Trophoblast cell (in vitro differentiated cells and primary cell): Measurements from ENCODE around the gene TNIK.

Experiments used
- DNase-seq, 2 donors: peaks; one replicate each; pipeline ENCODE4 v3.0.0-alpha.2; 2016
- H2AFZ ChIP-seq: 2 replicates; pipeline ENCODE4 v1.6.1; 2013; ENCODE audit warnings: low read length, moderate library complexity, mild to moderate bottlenecking; ENCODE audit not compliant: insufficient read depth, poor library complexity
- H2AK5ac ChIP-seq: 2 replicates; pipeline ENCODE4 v1.6.1; 2013; ENCODE audit warnings: mild to moderate bottlenecking, low read length
- H2BK120ac ChIP-seq: 2 replicates; pipeline ENCODE4 v1.6.1; 2013; ENCODE audit warnings: low read length, mild to moderate bottlenecking, moderate library complexity; ENCODE audit not compliant: insufficient read depth, poor library complexity
- H2BK12ac ChIP-seq: 2 replicates; pipeline ENCODE4 v1.6.1; 2013; ENCODE audit warnings: mild to moderate bottlenecking, low read length, moderate library complexity
- H2BK5ac ChIP-seq: 2 replicates; pipeline ENCODE4 v1.6.1; 2013; ENCODE audit warnings: low read length, low read depth, moderate library complexity, mild to moderate bottlenecking; ENCODE audit not compliant: poor library complexity
- H3K14ac ChIP-seq: 2 replicates; pipeline ENCODE4 v1.6.1; 2013; ENCODE audit warnings: mild to moderate bottlenecking, low read length
- H3K18ac ChIP-seq: 2 replicates; pipeline ENCODE4 v1.6.1; 2013; ENCODE audit warnings: mild to moderate bottlenecking, low read length
- H3K23ac ChIP-seq: 2 replicates; pipeline ENCODE4 v1.6.1; 2013; ENCODE audit warnings: low read length
- H3K27ac ChIP-seq: 2 replicates; pipeline ENCODE4 v1.5.1; 2013; ENCODE audit warnings: low read depth, mild to moderate bottlenecking, inconsistent platforms, low read length, moderate library complexity
- H3K27me3 ChIP-seq: 2 replicates; pipeline ENCODE4 v1.6.1; 2013; ENCODE audit warnings: inconsistent platforms, mild to moderate bottlenecking, low read length, moderate library complexity; ENCODE audit not compliant: insufficient read depth
- H3K36me3 ChIP-seq, 2 experiments: 1 replicate in 1 of 2; 2 replicates in 1 of 2; pipeline ENCODE4 v1.6.1; 2013; ENCODE audit warnings: low read length in 2 of 2, mild to moderate bottlenecking in 2 of 2, moderate library complexity in 1 of 2; ENCODE audit not compliant: insufficient read depth in 2 of 2, control insufficient read depth in 1 of 2
- H3K4ac ChIP-seq: 2 replicates; pipeline ENCODE4 v1.6.1; 2013; ENCODE audit warnings: low read depth, mild to moderate bottlenecking, low read length, moderate library complexity
- H3K4me1 ChIP-seq, 2 experiments: 1 replicate in 1 of 2; 2 replicates in 1 of 2; pipeline ENCODE4 v1.6.1; 2013; ENCODE audit warnings: low read length in 2 of 2, mild to moderate bottlenecking in 2 of 2, moderate library complexity in 1 of 2; ENCODE audit not compliant: insufficient read depth in 2 of 2, control insufficient read depth in 1 of 2
- H3K4me2 ChIP-seq: 2 replicates; pipeline ENCODE4 v1.6.1; 2013; ENCODE audit warnings: inconsistent platforms, mild to moderate bottlenecking, low read length, moderate library complexity
- H3K4me3 ChIP-seq: 2 replicates; pipeline ENCODE4 v1.5.1; 2013; ENCODE audit warnings: mild to moderate bottlenecking, low read depth, low read length, inconsistent platforms
- H3K79me1 ChIP-seq: one replicate; pipeline ENCODE4 v1.6.1; 2013; ENCODE audit warnings: low read length
- H3K79me2 ChIP-seq: 2 replicates; pipeline ENCODE4 v1.6.1; 2013; ENCODE audit warnings: low read length, mild to moderate bottlenecking; ENCODE audit not compliant: control insufficient read depth, insufficient read depth, poor library complexity
- H3K9ac ChIP-seq: 2 replicates; pipeline ENCODE4 v1.6.1; 2013; ENCODE audit warnings: mild to moderate bottlenecking, low read length
- H3K9me3 ChIP-seq: 2 replicates; pipeline ENCODE4 v1.6.1; 2013; ENCODE audit warnings: low read depth, mild to moderate bottlenecking, control low read depth, inconsistent platforms, low read length; ENCODE audit not compliant: insufficient read depth
- H4K12ac ChIP-seq: 2 replicates; pipeline ENCODE4 v1.6.1; 2013; ENCODE audit warnings: low read depth, mild to moderate bottlenecking, low read length, moderate library complexity
- H4K8ac ChIP-seq: 2 replicates; pipeline ENCODE4 v1.6.1; 2013; ENCODE audit warnings: low read depth, mild to moderate bottlenecking, low read length, moderate library complexity
- H4K91ac ChIP-seq: one replicate; pipeline ENCODE4 v1.6.1; 2013; ENCODE audit warnings: low read depth, mild to moderate bottlenecking, low read length, moderate library complexity
- WGBS: extraction: QIAGEN DNeasy Blood & Tissue Kit; methylation state at CpG from one replicate; pipeline ENCODE4 v1.1.7; 2013; ENCODE audit warnings: missing lambda C conversion rate; ENCODE audit not compliant: insufficient read length, insufficient coverage; ENCODE audit errors: extremely low coverage; 5-methylcytosine and 5-hydroxymethylcytosine counted together

The TNIK gene

DNA sequence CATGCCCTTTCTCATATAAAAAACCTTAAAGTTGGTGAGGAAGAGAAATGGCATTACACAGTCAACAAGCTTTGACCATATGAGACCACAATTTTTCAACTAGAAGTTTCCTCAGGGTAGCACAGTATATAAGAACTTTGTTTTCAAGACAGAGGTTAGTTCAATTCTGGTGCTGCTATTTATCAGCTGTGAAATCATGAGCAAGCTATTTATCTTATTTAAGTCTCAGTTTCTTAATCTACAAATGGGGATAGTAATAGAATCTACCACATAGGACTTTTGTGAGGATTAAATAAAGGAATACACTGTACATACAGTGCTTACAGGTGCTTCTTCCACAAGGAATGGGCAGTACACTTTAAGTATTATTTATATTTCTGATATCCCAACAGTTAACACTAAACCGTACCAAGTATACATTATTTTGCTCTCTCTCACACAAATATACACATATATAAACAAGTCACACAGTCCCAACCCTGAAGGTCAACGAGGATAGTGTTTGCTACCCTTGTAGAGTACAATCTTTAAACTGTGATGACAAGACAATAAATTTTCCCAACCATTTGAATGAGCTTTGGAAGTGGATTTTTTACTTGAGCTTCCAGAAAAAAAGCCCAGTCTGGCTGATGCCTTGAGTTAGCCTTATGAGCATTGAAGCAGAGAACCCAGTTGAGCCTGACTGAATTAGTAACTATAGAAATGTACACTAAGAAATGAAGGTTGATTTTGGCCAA, 178.8 kb downstream of the TNIK start:
- Histone ChIP-seq H3K18ac (no peak overlapping the region), H3K9ac (no peak overlapping the region), H3K4me3 (no peak overlapping the region), H2BK5ac (no peak overlapping the region), H4K91ac (no peak overlapping the region), H3K23ac (no peak overlapping the region), H3K27ac (no peak overlapping the region), H4K12ac (no peak overlapping the region), H2AK5ac (no peak overlapping the region), H3K4ac (no peak overlapping the region), H3K27me3 (no peaks in the 10 kb centered on the region), H3K79me1 (no peaks in the 10 kb centered on the region), H2BK120ac (no peak overlapping the region), H3K4me1 (peaks cover 0 to 2% of the 10 kb centered on the region in 2 experiments), H2BK12ac (no peak overlapping the region), H4K8ac (no peak overlapping the region), H2AFZ (no peak overlapping the region), H3K4me2 (no peak overlapping the region), H3K36me3 (no peaks in the 10 kb centered on the region), H3K9me3 (no peaks in the 10 kb centered on the region), H3K79me2 (no peaks in the 10 kb centered on the region), H3K14ac (no peak overlapping the region)
- WGBS = no CpG with 5 or more reads among the region's 2 CpGs
- DNase-seq = no peak

DNA sequence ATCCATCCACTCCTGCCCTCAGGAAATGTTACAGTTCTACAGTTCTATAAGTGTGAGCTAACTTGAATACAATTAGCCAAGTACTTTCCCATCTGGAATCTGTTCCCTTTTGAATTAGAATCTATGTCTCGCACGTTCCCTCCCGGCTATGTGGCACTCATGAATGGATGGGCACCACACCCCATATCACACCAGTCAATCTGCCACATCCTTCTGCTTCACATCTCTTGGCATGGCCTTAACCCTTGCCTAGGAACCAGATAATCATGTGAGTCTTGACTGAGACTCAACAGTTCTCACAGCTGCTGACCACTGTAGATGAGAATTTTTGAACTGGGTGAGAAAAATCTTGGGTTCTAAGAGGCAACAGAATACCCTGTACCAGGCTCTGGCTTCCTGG, 180.2 kb downstream of the TNIK start:
- H4K12ac ChIP-seq = no peak overlapping the region
- H3K4me1 ChIP-seq = peaks cover 0 to 2% of the 10 kb centered on the region in 2 experiments
- no peaks in the 10 kb centered on the region for H3K36me3 ChIP-seq
- no peak overlapping the region for H4K8ac ChIP-seq
- no peak overlapping the region for H3K9ac ChIP-seq
- WGBS = no CpG with 5 or more reads among the region's 3 CpGs
- H3K79me1 ChIP-seq = no peaks in the 10 kb centered on the region
- no peak overlapping the region for H3K14ac ChIP-seq
- H3K4ac ChIP-seq = no peak overlapping the region
- no peaks in the 10 kb centered on the region for H3K9me3 ChIP-seq
- DNase-seq = no peak
- no peak overlapping the region for H2BK12ac ChIP-seq
- H3K4me3 ChIP-seq = no peak overlapping the region
- H3K4me2 ChIP-seq = no peak overlapping the region
- no peaks in the 10 kb centered on the region for H3K79me2 ChIP-seq
- no peak overlapping the region for H2BK5ac ChIP-seq
- H3K23ac ChIP-seq = no peak overlapping the region
- H2BK120ac ChIP-seq = no peak overlapping the region
- no peaks in the 10 kb centered on the region for H3K27me3 ChIP-seq
- no peak overlapping the region for H2AK5ac ChIP-seq
- no peak overlapping the region for H2AFZ ChIP-seq
- H3K18ac ChIP-seq = no peak overlapping the region
- no peak overlapping the region for H3K27ac ChIP-seq
- H4K91ac ChIP-seq = no peak overlapping the region

DNA sequence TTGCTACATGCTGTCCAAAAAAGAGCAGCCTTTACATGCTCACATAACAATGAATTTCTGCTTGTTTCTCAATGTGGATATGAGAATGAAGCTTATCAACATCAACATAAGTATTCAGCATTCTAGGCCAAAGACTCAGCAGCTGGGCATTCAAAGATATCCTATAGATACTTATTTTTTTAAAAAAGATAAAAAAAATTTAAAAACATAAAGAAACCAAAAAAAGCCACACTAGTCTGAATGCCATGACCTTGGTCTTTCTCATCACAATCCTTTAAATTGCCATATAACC, 182.0 kb downstream of the TNIK start:
- Histone ChIP-seq H2AFZ (no peak overlapping the region), H3K4me1 (no peaks in the 10 kb centered on the region), H3K36me3 (no peaks in the 10 kb centered on the region), H2BK5ac (no peak overlapping the region), H3K9ac (no peak overlapping the region), H3K18ac (no peak overlapping the region), H3K4me2 (no peak overlapping the region), H3K79me2 (no peaks in the 10 kb centered on the region), H3K4ac (no peak overlapping the region), H3K14ac (no peak overlapping the region), H4K8ac (no peak overlapping the region), H2BK120ac (no peak overlapping the region), H4K12ac (no peak overlapping the region), H3K9me3 (no peaks in the 10 kb centered on the region), H3K27me3 (no peaks in the 10 kb centered on the region), H3K27ac (no peak overlapping the region), H3K79me1 (no peaks in the 10 kb centered on the region), H3K23ac (no peak overlapping the region), H2BK12ac (no peak overlapping the region), H2AK5ac (no peak overlapping the region), H4K91ac (no peak overlapping the region), H3K4me3 (no peak overlapping the region)
- DNase-seq = no peak

DNA sequence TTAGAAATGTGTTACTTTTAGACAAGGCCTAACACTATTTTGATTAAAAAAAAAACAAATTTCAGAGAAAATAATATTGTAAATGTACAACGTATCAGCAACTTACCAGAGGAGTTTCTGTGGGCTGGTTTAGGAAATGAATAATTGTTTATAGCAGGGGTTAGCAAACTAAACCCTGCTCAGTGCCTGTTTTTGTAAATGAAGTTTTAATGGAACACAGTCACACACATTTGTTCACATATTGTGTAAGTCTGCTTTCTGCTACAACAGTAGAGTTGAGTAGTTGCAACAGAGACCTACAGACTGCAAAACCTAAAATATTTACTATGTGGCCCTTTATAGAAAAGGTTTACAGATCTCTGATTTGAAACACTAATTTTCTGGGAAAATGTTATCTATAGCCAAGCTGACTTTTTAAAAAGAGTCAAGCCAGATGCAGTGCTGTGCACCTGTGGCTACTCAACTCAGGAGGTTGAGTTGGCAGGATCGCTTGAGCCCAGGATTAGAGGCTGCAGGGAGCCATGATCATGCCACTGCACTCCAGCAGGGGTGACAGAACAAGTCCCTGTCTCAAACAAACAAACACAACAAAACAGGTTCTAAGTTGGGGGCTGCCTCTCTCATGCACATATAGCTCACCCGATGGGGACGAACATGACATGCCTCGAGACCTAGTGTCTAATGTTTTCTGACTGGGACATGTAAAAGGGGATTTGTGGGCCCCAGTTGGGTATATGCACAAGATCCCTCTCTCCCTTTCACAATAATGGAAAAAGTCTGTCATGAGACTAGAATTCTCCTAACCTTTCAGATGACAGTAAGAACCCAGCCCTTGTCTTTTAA, 182.5 kb downstream of the TNIK start:
- Histone ChIP-seq H3K23ac (no peak overlapping the region), H3K79me1 (no peaks in the 10 kb centered on the region), H3K36me3 (no peaks in the 10 kb centered on the region), H3K27ac (no peak overlapping the region), H3K4me3 (no peak overlapping the region), H3K14ac (no peak overlapping the region), H3K4me1 (no peaks in the 10 kb centered on the region), H4K91ac (no peak overlapping the region), H2AFZ (no peak overlapping the region), H3K9ac (no peak overlapping the region), H2AK5ac (no peak overlapping the region), H3K79me2 (no peaks in the 10 kb centered on the region), H3K18ac (no peak overlapping the region), H4K8ac (no peak overlapping the region), H2BK120ac (no peak overlapping the region), H3K27me3 (no peaks in the 10 kb centered on the region), H3K4me2 (no peak overlapping the region), H3K9me3 (no peaks in the 10 kb centered on the region), H2BK5ac (no peak overlapping the region), H3K4ac (no peak overlapping the region), H4K12ac (no peak overlapping the region), H2BK12ac (no peak overlapping the region)
- DNase-seq = no peak
- no CpG with 5 or more reads among the region's 5 CpGs for WGBS
